SK-N-SH treated with all-trans-retinoic acid at 6 μM for 48 hours (cell line): ENCODE measurements around the gene JPH3.

Source experiments
- OSR1 ChIP-seq: fragments of 250-450 bp; sonication (Bioruptor Pico); IDR thresholded peaks from 2 replicates; pipeline ENCODE4 v1.8.0; 2022; ENCODE audit warnings: moderate library complexity, mild to moderate bottlenecking, inconsistent platforms
- TF ChIP-seq, protein P1 (sequence below): fragments of 250-450 bp; sonication (Bioruptor Pico); IDR thresholded peaks from 2 replicates; pipeline ENCODE4 v1.8.0; 2020; ENCODE audit warnings: mild to moderate bottlenecking, moderate library complexity, borderline replicate concordance

DNA sequence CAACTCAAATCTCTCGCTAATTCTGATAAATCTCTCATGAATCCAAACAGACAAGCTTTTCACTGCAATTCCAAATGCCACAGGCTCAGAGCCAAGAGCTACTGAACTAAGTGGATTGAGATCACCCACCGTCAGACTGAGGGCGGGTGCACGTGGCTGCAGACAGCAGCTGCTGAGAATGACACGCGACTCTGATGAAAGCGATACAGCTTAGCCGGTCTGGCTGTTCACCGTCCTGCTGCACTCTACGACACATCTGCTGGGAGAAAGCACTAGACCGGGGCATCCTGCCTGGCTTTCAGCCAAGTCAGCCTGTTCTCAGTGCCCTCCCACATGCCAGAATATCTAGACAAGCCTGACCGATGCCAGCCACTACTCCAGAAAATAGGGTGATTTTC lies 120.9 kb downstream of the JPH3 start:
- no peak for TF ChIP-seq OSR1 (CRISPR knock-in tag)
- TF ChIP-seq, protein P1, sequence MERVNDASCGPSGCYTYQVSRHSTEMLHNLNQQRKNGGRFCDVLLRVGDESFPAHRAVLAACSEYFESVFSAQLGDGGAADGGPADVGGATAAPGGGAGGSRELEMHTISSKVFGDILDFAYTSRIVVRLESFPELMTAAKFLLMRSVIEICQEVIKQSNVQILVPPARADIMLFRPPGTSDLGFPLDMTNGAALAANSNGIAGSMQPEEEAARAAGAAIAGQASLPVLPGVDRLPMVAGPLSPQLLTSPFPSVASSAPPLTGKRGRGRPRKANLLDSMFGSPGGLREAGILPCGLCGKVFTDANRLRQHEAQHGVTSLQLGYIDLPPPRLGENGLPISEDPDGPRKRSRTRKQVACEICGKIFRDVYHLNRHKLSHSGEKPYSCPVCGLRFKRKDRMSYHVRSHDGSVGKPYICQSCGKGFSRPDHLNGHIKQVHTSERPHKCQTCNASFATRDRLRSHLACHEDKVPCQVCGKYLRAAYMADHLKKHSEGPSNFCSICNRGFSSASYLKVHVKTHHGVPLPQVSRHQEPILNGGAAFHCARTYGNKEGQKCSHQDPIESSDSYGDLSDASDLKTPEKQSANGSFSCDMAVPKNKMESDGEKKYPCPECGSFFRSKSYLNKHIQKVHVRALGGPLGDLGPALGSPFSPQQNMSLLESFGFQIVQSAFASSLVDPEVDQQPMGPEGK (CRISPR knock-in tag) = no peak
